Caco-2 (cell line): ENCODE data around the gene CHST3. TPM values are rescaled to one million over a fixed set of nuclear protein-coding genes. Genes with fewer than 3 reads are reported as not detected.

Experiments
- BruUV-seq: library from RNA; stranded (reverse); fragments of 400-500 nt; replicated peaks from 2 replicates; lab custom pipeline; 2021; lab: Mats Ljungman, UMichigan
- CTCF ChIA-PET: fragments of 300-600 bp; sonication (Branson Sonifier 250); formaldehyde crosslinking; loops from one replicate; lab custom pipeline; 2022; ENCODE audit warnings: antibody characterized with exemption; lab: Charles Lee
- POLR2A ChIA-PET: fragments of 300-600 bp; sonication (Branson Sonifier 250); formaldehyde crosslinking; loops from one replicate; lab custom pipeline; 2022; ENCODE audit warnings: antibody characterized with exemption; lab: Charles Lee
- DNase-seq, 2 experiments: peaks; one replicate each; pipeline versions ENCODE4 v3.0.0 to v3.0.0-alpha.2; 2020 to 2022
- H3K27me3 ChIP-seq: replicated peaks from 2 replicates; pipeline ENCODE4 v1.6.0; 2011; ENCODE audit warnings: low read length; ENCODE audit not compliant: control insufficient read depth, insufficient read depth
- H3K36me3 ChIP-seq: 2 replicates; pipeline ENCODE4 v1.5.1; 2011; ENCODE audit warnings: low read length; ENCODE audit not compliant: control insufficient read depth, insufficient read depth
- H3K4me1 ChIP-seq: fragments of 250-450 bp; sonication (Bioruptor Pico); 2 replicates; pipeline ENCODE4 v1.5.1; 2020; ENCODE audit warnings: mild to moderate bottlenecking
- H3K4me3 ChIP-seq: 2 replicates; pipeline ENCODE4 v1.5.1; 2011; ENCODE audit warnings: low read depth, mild to moderate bottlenecking, control low read depth, low read length
- H3K9me3 ChIP-seq: fragments of 250-450 bp; sonication (Bioruptor Pico); 2 replicates; pipeline ENCODE4 v1.5.1; 2020; ENCODE audit warnings: mild to moderate bottlenecking, moderate library complexity
- H3K27ac Mint-ChIP-seq: one replicate; pipeline ENCODE4 v1.8.0; 2022; ENCODE audit warnings: mixed read lengths; ENCODE audit not compliant: unreplicated experiment
- H3K27me3 Mint-ChIP-seq: one replicate; pipeline ENCODE4 v1.8.0; 2022; ENCODE audit warnings: mixed read lengths; ENCODE audit not compliant: insufficient read depth, unreplicated experiment
- H3K36me3 Mint-ChIP-seq: one replicate; pipeline ENCODE4 v1.8.0; 2022; ENCODE audit warnings: mild to moderate bottlenecking, mixed read lengths; ENCODE audit not compliant: insufficient read depth, unreplicated experiment
- H3K4me1 Mint-ChIP-seq: one replicate; pipeline ENCODE4 v1.8.0; 2022; ENCODE audit warnings: low read depth, mixed read lengths; ENCODE audit not compliant: unreplicated experiment
- H3K4me3 Mint-ChIP-seq: one replicate; pipeline ENCODE4 v1.8.0; 2022; ENCODE audit warnings: mild to moderate bottlenecking, moderate library complexity, mixed read lengths; ENCODE audit not compliant: unreplicated experiment
- H3K9me3 Mint-ChIP-seq: one replicate; pipeline ENCODE4 v1.8.0; 2022; ENCODE audit warnings: mixed read lengths; ENCODE audit not compliant: unreplicated experiment
- CTCF ChIP-seq, 2 experiments: fragments of 200-600 bp in 1 of 2; IDR thresholded peaks; 1 replicate in 1 of 2; 2 replicates in 1 of 2; pipeline versions ENCODE4 v1.5.1 to v1.8.0; 2011 to 2022; ENCODE audit warnings: antibody characterized with exemption in 1 of 2, control low read depth in 1 of 2, inconsistent platforms in 1 of 2, low read depth in 1 of 2, low read length in 1 of 2, mild to moderate bottlenecking in 1 of 2, moderate library complexity in 1 of 2; ENCODE audit not compliant: insufficient read depth in 1 of 2, severe bottlenecking in 1 of 2, unreplicated experiment in 1 of 2
- intact Hi-C: fragments of 100-400 bp; cut with micrococcal nuclease; formaldehyde crosslinking; loops from one replicate; pipeline ENCODE4 v1.10.0; 2022; ENCODE audit not compliant: unreplicated experiment
- total RNA-seq: library from RNA; stranded (reverse); gene quantifications from 2 replicates; pipeline ENCODE4 v1.2.3, GENCODE V29; 2022

Gene CHST3
- total RNA-seq, 1 experiment from 2014 or later: 46.0 TPM

- CTCF ChIA-PET: interaction anchor here (1.2 kb wide), 1 partner anchor 48 kb away, joined by 4 read pairs; no protein-coding TSS in a partner anchor
- Histone ChIP-seq H3K27me3 (no peaks in the 10 kb centered on the region), H3K4me1 (no peaks in the 10 kb centered on the region), H3K9me3 (no peaks in the 10 kb centered on the region), H3K36me3 (0 out of 2 replicates have a peak, but pooled peaks cover 1% of the 10 kb centered on the region), H3K4me3 (no peak overlapping the region)
- Mint-ChIP-seq H3K4me1 (peaks cover 18% of the 10 kb centered on the region), H3K36me3 (peaks cover 8% of the 10 kb centered on the region), H3K27me3 (no peaks in the 10 kb centered on the region), H3K9me3 (no peaks in the 10 kb centered on the region), H3K4me3 (no peak overlapping the region), H3K27ac (no peak overlapping the region)
- intact Hi-C loops: no loop called here
- POLR2A ChIA-PET: no interaction called here
- no peak for TF ChIP-seq CTCF (IDR thresholded peaks at IDR 0.05; ENCODE audit: insufficient read depth in 1 of 2, low read depth in 1 of 2, low read length in 1 of 2, severe bottlenecking in 1 of 2, unreplicated experiment in 1 of 2)
- DNase-seq: no peak
- BruUV-seq: no TSS peak
These were observed 36.8 kb downstream of the CHST3 start for GRCh38 chr10:72001033-72001395.

- ChIA-PET POLR2A (no interaction called here), CTCF (interaction anchor here (0.6 to 1.6 kb wide), 2 partner anchors 36 to 46 kb away, joined by 5 to 6 read pairs; no protein-coding TSS in a partner anchor)
- H3K36me3 ChIP-seq: peaks cover 4% of the 10 kb centered on the region; the same call in 1 of the 2 replicates
- DNase-seq: no peak
- peaks cover 12% of the 10 kb centered on the region for H3K4me1 Mint-ChIP-seq
- H3K4me3 ChIP-seq: no peak overlapping the region
- TF ChIP-seq CTCF (IDR thresholded peaks at IDR 0.05; ENCODE audit: insufficient read depth in 1 of 2, low read depth in 1 of 2, low read length in 1 of 2, severe bottlenecking in 1 of 2, unreplicated experiment in 1 of 2): no peak
- no peaks in the 10 kb centered on the region for H3K9me3 ChIP-seq
- no peaks in the 10 kb centered on the region for H3K9me3 Mint-ChIP-seq
- H3K36me3 Mint-ChIP-seq: peaks cover 17% of the 10 kb centered on the region
- H3K27me3 ChIP-seq: no peaks in the 10 kb centered on the region
- intact Hi-C loops: no loop called here
- BruUV-seq: no TSS peak
- no peak overlapping the region for H3K27ac Mint-ChIP-seq
- H3K27me3 Mint-ChIP-seq: no peaks in the 10 kb centered on the region
- no peak overlapping the region for H3K4me3 Mint-ChIP-seq
- no peaks in the 10 kb centered on the region for H3K4me1 ChIP-seq
These were observed 38.4 kb downstream of the CHST3 start for GRCh38 chr10:72002354-72003295.

DNA sequence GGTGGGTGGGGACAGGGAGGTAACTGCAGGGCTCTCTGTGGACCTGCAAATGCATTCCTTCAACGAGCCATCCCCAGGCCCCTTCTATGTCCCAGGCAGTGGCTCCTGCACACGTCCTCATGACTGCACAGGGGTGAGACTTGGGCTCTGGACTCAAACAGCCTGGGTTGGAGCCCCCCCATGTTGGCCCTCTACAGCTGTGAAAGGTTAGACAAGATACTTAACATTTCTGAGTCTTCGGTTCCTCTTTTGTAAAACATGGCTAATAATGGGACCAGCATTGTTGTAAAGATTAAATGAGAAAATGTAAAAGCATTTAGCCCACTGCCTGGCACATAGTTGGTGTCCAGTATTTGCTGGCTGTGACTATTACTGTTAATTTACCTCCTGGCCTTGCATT lies 41.8 kb downstream of the CHST3 start:
- Mint-ChIP-seq H3K27ac (no peak overlapping the region), H3K4me1 (no peaks in the 10 kb centered on the region), H3K27me3 (no peaks in the 10 kb centered on the region), H3K36me3 (peaks cover 38% of the 10 kb centered on the region), H3K4me3 (no peak overlapping the region), H3K9me3 (no peaks in the 10 kb centered on the region)
- no peak for TF ChIP-seq CTCF (IDR thresholded peaks at IDR 0.05; ENCODE audit: insufficient read depth in 1 of 2, low read depth in 1 of 2, low read length in 1 of 2, severe bottlenecking in 1 of 2, unreplicated experiment in 1 of 2)
- no TSS peak for BruUV-seq
- H3K4me1 ChIP-seq: peaks cover 11% of the 10 kb centered on the region; the same call in 1 of the 2 replicates
- DNase-seq: no peak
- ChIA-PET POLR2A (no interaction called here), CTCF (interaction anchor here (1.4 kb wide), 1 partner anchor 110 kb away, joined by 3 read pairs; no protein-coding TSS in a partner anchor)
- intact Hi-C loops: no loop called here
- no peaks in the 10 kb centered on the region for H3K9me3 ChIP-seq
- no peaks in the 10 kb centered on the region for H3K27me3 ChIP-seq
- peaks cover 9% of the 10 kb centered on the region for H3K36me3 ChIP-seq
- no peak overlapping the region for H3K4me3 ChIP-seq
